NCI-H2196 (cell line): Measurements from ENCODE around the gene FAN1.
A peak's percentile ranks its signal among the peaks of the same experiment; 100 is the strongest.
"Not testable (repeated sequence)": the region's sequence is repeated elsewhere in the genome, so short reads cannot be mapped to it uniquely, and the experiment has no call there.

Experiments used
- DNase-seq: peaks from one replicate; lab custom pipeline; 2025; ENCODE audit not compliant: unreplicated experiment; lab: John Stamatoyannopoulos, UW

Gene FAN1

DNA sequence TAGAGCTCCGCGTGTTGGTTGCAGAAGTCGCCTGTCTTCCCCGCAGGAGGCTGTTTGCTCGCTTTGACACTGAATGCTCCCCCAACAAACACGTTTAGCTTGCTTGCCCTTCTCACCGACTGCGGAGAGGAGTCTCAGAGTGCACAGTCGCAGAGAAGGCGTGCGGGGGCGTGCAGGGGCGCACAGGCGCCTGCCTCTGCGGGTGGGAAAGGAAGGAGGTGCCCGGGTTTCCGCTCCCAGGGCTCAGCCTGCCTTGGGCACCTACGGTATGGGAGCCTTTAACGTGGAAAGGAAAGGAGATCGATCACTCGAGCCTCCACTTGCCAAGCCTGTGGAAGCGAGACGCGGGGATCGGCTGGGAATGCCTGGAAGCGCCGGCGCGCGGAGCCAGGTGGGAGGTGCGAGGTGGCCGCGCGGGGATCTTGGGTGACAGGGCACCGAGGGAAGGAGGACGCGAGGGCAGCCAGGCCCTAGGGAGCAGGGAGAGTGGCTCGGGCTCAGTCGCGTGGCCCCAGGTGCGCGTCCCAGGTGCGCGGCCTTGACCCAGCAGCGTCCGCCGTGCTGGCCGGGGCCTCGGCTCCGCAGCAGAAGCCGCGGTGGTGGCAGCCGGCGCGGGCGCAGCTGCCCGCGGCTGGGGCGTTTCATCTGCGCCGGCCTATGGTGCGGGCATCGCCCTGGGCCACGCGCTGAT, at the start of gene FAN1:
Gene FAN1, plus strand, starts transcription at position 419 of the 691 bp plus-strand sequence. CDS start 749 bp downstream, outside the sequence.
- peak; percentile 69 for DNase-seq

DNA sequence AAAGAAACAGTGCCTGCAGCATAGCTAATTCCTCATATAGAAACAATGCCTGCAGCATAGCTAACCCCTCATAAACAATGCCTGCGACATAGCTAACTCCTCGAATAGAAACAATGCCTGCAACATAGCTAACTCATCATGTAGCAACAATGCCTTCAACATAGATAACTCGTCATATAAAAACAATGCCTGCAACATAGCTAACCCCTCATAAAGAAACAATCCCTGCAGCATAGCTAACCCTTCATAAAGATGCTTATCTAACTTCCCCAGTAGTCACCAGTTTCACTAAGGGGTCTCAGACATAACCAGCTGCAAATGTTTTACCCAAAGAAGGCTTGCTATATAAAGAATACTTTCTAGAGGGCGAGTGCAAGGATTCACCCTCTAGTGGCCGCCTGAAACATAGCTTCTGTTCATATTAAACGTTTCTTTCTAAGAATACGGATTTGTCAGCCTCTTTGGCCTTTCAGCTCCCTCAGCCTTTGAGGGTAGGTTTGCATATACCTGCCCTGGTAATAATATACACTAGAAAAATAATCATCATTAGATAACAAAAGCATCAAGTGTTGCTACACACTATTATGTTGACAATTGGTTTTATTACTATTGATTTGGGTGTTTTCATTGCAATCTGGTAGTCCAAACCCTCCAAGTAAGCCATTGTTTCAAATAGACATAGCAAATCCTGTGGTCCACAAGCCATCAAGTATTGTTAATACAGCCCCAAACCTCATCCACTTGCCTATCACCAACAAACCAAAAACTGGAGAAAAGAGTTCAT, 44.4 kb upstream of the FAN1 start:
- DNase-seq: no peak

DNA sequence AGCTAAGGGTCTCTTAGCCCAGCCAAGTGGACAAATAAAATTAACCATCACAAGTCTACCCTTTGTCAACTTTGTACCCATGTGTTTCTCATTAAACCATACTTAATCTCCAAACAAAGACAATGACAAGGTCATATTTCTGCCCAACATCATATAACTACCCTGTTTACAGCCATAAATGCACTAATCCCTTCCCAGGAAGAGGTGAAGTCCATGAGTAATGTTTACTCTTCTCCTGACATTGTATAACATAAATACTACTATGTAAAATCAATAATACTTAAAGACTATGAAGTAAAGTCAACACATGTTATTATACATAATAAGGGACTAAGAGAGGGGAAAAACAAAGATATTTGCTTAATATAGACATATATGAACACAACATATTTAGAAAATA, 38.5 kb upstream of the FAN1 start:
- no peak for DNase-seq

DNA sequence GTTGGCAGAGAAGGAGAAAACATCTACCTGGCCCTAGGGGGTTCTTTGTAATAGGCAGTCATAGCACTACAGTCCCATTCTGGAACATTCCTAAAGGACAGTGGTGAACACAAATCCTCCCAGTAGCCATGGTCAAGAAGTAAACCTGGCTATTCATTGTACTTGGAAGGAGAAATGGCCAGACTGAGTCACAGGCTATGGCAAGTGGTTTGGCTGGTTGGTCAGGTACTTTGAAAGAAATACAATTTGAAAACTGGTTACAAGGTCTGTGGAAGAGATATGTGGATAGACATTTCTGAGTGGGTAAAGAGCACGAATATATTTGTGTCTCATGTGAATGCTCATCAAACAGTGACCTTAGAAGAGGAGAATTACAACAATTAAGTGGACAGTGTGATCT, 33.0 kb upstream of the FAN1 start:
- no peak for DNase-seq

DNA sequence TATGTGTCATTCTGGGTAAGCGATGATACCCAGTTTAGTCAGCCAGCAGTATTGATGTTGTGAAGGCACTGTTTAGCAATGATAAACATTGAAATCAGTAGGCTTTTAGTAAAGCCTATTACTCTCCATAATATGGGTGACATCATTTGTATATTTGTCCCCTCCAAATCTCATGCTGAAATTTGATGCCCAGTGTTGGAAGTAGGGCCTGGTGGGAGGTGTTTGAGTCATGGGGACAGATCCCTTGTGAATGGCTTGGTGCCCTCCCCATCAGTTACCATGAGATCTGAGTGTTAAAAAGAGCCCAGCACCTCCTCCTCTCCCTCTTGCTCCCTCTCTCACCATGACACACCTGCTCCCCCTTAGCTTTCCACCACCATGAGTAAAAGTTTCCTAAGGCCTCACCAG, 31.4 kb upstream of the FAN1 start:
- no peak for DNase-seq

DNA sequence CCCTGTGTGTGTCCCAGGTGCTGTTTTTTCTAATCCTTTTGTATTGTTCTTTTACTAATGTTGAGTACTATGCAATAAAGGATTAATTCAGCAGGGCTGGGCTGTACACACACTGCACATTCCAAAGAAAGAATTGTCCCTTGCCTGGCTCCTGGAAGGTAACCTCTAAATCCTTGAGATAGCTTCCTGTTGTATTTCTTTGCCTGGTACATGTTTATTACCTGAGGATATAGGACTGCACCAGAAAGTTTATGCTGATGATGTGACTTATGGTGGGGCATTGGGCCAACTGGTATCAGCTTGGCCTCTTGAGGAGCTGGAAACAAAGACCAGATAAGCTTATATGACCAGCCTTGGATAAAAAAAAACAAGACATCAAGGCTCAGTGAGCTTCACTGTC, 26.6 kb upstream of the FAN1 start:
- no peak for DNase-seq

DNA sequence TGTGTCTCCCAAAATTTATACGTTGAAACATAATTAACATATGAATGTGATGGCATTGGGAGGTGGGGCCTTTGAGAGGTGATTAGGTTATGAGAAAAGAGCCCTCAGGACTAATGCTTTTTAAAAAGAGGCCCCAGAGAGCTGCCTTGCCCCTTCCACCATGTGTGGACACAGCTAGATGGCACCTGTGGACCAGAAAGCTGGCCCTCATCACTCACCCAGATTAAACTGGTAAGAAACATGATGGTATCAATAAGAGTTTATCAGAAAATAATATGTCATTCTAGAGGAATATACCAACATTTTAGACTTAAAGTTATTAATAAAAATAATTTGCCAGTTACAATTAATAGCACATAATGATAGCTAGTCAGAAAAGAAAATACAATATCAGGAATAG, 25.2 kb upstream of the FAN1 start:
- DNase-seq: no peak

DNA sequence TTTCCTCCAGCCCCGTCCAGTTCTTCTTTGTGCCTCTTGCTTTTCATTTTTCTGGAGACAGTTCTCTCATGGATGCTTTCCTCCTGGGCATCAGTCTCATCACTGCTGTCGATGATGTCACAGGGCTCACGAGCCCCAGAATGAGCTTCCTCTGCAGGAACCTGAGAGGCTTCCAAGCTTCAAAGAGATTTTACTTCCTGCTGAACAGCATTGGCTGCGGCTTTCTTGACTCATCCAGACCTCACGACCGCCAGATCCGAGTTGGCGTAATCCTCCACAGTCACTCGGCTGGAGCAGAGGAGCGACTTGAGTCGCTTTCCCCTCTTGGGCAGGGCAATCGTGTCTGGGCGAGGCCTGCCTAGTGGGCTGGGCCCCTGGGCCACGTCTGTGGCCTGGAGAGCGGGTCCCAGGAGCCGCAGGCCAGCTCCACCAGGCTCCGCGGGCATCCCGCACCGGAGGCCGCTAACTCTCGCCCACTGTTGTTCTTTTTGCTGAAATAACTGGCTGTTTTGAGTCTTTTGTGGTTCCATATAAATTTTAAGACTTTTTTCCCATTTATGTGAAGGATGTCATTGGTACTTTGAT, 20.8 kb upstream of the FAN1 start:
- DNase-seq: no peak

DNA sequence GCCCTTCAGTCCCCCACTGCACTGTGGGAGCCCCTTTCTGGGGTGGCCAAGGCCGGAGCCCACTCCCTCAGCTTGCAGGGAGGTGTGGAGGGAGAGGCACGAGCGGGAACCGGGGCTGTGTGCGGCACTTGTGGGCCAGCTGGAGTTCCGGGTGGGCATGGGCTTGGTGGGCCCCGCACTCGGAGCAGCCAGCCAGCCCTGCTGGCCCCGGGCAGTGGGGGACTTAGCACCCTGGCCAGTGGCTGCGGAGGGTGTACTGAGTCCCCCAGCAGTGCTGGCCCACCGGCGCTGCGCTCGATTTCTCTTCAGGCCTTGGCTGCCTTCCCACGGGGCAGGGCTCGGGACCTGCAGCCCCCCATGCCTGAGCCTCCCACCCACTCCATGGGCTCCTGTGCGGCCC, 20.0 kb upstream of the FAN1 start:
- DNase-seq: not testable (repeated sequence)

DNA sequence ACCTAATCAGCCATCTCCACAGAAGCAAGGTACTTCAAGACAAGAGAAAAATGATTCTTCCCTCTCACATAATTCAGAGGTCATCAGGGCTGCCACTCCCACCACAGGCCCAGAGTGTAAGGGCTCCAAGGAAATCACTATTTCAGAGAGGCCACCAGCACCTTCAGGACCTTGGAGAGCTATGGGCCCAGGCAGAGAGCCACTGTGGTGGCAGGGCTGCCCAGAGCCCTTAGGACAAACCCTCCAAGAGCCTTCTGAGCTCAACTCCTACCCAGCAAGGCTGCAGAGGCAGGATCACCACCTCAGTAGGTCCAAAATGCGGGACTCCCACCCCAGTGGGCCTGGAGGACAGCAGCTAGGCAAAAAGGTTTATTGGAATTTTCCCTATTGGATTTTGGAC, 17.9 kb upstream of the FAN1 start:
- no peak for DNase-seq

DNA sequence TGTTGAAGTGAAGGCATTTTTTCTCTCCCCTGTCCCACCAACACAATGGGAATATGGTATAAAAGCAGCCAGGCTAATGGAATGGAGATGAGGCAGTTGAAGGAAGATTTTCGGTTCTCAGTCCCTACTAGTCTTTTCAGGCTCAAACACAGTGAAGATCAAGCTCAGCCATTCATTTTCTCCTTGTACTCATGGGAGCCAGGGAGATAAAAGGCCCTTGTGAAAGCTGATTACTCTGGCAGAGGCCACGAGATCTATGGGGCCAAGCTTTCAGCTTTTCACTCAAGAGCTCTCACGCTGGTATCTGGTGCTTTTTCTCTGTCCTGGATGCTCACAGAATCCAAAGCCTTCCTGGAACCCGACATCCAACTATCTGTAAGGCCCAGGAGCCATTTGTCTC, 14.5 kb upstream of the FAN1 start:
- no peak for DNase-seq

DNA sequence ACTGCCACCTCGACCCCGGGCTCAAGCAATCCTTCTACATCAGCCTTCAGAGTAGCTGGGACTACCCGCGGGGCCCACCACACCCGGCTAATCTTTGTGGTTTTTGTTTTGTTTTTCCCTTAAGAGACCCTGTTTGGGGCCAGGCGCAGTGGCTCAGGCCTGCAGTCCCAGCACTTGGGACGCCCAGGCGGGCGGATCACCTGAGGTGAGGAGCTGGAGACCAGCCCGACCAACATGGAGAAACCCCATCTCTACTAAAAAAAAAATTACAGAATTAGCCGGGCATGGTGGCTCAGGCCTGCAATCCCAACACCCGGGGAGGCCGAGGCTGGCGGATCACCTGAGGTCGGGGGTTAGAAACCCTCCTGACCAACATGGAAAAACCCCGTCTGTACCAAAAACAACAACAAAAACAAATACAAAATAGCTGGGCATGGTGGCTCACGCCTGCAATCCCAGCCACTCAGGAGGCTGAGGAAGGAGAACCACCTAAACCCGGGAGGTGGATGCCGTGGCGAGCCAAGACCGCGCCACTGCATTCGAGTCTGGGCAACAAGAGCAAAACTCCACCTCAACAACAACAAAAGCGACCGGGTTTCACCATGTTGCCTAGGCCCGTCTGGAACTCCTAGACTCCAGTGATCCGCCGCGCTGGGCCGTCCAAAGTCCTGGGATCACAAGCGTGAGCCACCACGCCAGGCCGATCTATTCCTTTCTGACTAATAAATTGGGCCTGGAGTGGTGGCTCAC, 8.1 kb upstream of the FAN1 start:
- no peak for DNase-seq

DNA sequence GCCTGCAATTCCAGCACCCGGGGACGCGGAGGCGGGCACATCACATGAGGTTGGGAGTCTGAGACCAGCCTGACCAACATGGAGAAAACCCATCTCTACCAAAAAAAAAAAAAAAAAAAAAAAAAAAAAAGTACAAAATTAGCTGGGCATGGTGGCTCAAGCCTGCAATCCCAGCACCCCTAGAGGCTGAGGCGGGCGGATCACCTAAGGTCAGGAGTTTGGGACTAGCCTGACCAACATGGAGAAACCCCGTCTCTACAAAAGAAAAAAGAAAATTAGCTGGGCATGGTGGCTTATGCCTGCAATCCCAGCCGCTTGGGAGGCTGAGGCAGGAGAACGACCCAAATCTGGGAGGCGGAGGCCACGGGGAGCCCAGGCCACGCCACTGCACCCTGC, 7.5 kb upstream of the FAN1 start:
- DNase-seq: no peak

DNA sequence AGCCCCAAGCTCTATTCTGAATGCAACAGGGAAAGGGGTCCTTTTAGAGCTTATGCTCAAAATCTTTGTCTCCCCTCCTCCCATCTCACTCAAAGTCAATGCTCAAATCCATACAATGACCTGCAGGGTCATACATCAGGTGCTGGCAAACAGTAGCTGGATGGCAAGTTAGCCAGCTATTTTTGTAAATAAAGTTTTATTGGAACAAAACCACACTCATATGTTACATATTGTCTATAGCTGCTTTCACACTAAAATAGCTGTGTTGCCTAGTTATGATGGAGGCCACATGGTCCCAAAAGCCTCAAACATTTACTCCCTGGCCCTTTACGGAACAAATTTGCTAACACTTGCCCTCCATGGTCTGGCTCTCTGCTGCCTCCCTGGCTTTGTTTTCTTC, 1.8 kb upstream of the FAN1 start:
- no peak for DNase-seq

DNA sequence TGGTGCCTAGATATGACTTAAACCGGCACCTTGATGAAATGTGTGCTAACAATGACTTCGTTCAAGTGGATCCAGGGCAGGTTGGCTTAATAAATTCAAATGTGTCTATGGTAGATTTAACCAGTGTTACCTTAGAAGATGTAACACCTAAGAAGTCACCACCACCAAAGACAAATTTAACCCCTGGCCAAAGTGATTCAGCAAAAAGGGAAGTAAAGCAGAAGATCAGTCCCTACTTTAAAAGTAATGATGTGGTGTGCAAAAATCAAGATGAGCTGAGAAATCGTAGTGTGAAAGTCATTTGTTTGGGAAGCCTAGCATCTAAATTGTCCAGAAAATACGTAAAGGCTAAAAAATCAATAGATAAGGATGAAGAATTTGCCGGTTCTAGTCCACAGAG, 1.1 kb downstream of the FAN1 start:
- DNase-seq: no peak

DNA sequence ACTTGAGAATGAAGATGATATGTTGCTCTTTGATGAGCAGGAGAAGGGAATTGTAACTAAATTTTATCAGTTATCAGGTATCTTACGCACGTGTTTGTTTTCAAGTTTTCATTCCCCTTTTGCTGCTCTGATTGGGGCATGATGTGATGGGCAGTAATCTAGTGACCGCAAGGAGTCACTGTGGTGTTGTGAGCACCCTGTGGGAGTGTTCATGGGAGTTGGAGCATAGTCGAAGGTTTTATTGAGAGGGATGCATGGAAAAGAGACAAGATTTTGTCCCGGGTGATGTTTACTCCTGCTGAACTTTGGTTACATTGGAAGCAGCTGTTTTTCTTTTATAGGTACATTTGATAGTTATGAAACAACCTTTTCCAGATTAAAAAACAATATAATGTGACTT, 2.1 kb downstream of the FAN1 start:
- DNase-seq: no peak

DNA sequence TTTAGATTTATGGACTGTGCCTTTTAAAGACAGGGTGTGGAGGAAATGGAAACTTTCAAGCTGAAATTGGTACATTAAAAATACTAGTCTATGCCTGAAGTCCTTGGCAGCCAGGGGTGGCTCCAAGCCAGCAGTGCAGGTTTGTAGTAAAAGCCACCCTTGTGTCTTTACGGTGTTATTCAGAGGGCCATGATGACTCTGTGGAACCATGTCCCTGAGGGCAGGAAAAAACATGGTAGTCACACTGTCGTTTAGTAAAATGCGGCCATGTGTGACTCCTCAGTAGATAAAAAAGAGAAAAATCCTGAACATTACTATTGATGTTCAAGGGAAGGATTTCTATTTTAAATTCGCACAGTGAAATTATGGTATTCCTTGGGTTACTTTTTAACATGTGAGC, 2.7 kb downstream of the FAN1 start:
- no peak for DNase-seq

DNA sequence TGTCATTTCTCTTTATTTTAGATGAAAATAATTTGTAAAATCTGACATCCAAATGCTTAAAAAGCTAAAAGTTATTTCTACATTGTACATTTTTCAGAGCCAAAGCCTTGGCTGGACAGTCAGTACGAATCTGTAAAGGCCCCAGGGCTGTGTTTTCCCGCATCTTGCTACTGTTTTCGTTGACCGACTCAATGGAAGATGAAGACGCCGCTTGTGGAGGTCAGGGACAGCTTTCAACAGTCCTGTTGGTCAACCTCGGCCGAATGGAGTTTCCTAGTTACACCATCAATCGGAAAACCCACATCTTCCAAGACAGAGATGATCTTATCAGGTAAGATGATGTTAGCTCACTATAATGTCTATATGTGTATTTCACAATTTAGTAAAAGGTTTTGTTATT, 10.0 kb downstream of the FAN1 start:
- no peak for DNase-seq

DNA sequence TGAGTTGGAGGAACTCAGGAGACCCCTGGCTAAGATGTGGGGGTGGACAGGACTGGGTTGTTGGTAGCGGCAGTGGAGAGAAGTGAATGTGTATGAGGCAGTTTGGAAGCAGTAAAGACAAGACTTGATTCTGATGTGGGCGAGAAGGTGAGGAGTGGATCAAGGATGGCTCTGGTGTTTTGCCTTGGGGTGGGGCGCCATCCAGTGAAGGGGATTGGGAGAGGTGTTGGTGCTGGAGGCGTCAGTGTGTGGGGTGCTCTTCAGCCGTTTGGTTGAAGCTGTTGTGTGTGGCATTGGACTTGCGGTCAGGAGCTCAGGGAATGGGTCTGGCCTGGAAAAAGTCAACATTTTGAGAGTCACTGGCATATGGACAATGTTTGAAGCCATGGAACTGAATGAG, 13.3 kb downstream of the FAN1 start:
- DNase-seq: no peak

DNA sequence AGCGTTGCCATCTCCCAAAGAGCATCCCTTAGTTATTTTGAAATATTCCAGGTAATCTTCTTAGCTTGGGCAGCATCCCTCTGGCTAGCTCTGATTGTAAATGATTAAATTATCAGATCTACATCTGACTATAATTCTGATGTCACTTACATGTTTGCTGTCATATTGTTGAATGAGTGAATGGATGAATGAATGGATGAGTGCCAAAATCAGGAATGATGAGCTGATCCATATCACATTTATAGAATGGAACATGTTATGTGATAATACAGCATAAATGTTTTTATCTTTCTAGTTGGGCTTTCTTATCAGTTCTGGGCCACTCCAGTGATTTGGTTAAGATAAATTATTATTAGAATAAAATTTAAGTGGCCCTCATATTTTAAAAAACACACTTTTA, 14.0 kb downstream of the FAN1 start:
- no peak for DNase-seq

DNA sequence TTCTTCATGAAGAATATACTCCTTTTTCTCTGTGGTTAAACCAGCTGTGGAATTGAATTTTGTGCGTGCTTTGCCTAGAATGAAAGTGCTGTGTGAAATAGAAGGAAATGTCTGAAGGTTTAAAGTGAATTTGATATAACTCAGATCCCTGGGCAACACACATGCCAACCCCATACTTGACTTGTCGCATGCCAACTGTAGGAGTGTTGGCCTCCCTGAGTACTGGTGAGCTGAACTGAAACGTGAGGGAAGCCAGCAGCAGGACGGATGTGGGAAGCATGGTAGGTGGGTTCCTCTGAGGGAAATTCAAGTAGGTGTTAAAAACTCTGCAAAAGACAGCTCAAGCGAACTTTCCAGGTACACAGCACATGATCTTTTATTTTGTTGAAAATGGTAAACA, 14.7 kb downstream of the FAN1 start:
- no peak for DNase-seq
